KMS-11 (cell line): ENCODE results near the gene GAL3ST3.

Source experiments
- H2AFZ ChIP-seq: fragments of 200-600 bp; sonication (generic); 2 replicates; pipeline ENCODE4 v1.6.1; 2016; ENCODE audit warnings: antibody characterized with exemption, mixed run types, low read depth
- H3K27ac ChIP-seq: fragments of 200-600 bp; sonication (generic); 2 replicates; pipeline ENCODE4 v1.6.1; 2016; ENCODE audit warnings: mild to moderate bottlenecking, mixed run types
- H3K27me3 ChIP-seq: fragments of 200-600 bp; sonication (generic); 2 replicates; pipeline ENCODE4 v1.6.1; 2017; ENCODE audit warnings: mild to moderate bottlenecking, low read depth, mixed run types, moderate library complexity; ENCODE audit not compliant: insufficient read depth
- H3K36me3 ChIP-seq: fragments of 200-600 bp; sonication (generic); 2 replicates; pipeline ENCODE4 v1.6.1; 2017; ENCODE audit warnings: mild to moderate bottlenecking, mixed run types; ENCODE audit not compliant: insufficient read depth
- H3K4me1 ChIP-seq: fragments of 200-600 bp; sonication (generic); 2 replicates; pipeline ENCODE4 v1.6.1; 2016; ENCODE audit warnings: mild to moderate bottlenecking, low read depth, mixed run types; ENCODE audit not compliant: poor library complexity, severe bottlenecking
- H3K4me2 ChIP-seq: fragments of 200-600 bp; sonication (generic); 2 replicates; pipeline ENCODE4 v1.7.0; 2016; ENCODE audit warnings: mild to moderate bottlenecking, mixed run types
- H3K4me3 ChIP-seq: fragments of 200-600 bp; sonication (generic); IDR thresholded peaks from 2 replicates; pipeline ENCODE4 v1.6.1; 2017; ENCODE audit warnings: low read depth, low read length, mixed read lengths; ENCODE audit not compliant: insufficient read depth
- H3K79me2 ChIP-seq: fragments of 200-600 bp; sonication (generic); 2 replicates; pipeline ENCODE4 v1.6.1; 2016; ENCODE audit warnings: low read depth, mixed run types; ENCODE audit not compliant: insufficient read depth
- H3K9ac ChIP-seq: fragments of 200-600 bp; sonication (generic); 2 replicates; pipeline ENCODE4 v1.6.1; 2016; ENCODE audit warnings: mild to moderate bottlenecking, mixed run types
- H4K20me1 ChIP-seq: fragments of 200-600 bp; sonication (generic); 2 replicates; pipeline ENCODE4 v1.6.1; 2016; ENCODE audit warnings: mild to moderate bottlenecking, mixed run types; ENCODE audit not compliant: insufficient read depth
- CTCF ChIP-seq: fragments of 200-600 bp; sonication (generic); conservative IDR thresholded peaks from 2 replicates; pipeline ENCODE4 v1.6.1; 2017; ENCODE audit warnings: low read depth, mild to moderate bottlenecking, antibody characterized with exemption, low read length, moderate library complexity, mixed read lengths

Gene GAL3ST3

DNA sequence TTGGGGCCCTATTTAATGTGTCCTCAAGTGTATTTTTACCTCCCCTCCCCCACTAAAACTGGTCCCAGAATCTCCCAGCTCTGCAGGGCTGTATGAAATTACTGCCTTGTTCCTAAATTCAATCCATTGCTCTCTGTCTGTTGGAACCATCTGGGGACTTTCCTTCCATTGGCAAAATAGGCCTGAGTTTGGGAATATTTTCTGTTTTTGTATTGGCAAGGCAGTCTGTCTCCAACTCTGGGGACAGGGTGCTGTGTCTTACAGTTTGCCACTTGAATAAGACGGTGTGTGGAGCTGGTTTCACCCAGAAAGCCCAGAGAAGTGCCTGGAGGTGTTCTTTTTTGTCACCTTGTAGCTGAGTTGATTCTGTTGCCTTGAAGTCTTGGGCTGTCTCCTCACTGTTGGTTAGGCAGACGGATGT, 22.4 kb upstream of the GAL3ST3 start:
- Histone ChIP-seq H4K20me1 (peaks cover 17% of the 10 kb centered on the region), H3K4me1 (peaks cover 50% of the 10 kb centered on the region), H3K79me2 (peaks cover 54% of the 10 kb centered on the region), H2AFZ (peak overlapping the region; percentile 31), H3K4me3 (no peak overlapping the region), H3K4me2 (peak overlapping the region; percentile 99), H3K36me3 (no peaks in the 10 kb centered on the region; the same call in 1 of the 2 replicates), H3K9ac (peak overlapping the region; percentile 61; the same call in 1 of the 2 replicates), H3K27me3 (no peaks in the 10 kb centered on the region), H3K27ac (peak overlapping the region; percentile 48)
- no peak for TF ChIP-seq CTCF

DNA sequence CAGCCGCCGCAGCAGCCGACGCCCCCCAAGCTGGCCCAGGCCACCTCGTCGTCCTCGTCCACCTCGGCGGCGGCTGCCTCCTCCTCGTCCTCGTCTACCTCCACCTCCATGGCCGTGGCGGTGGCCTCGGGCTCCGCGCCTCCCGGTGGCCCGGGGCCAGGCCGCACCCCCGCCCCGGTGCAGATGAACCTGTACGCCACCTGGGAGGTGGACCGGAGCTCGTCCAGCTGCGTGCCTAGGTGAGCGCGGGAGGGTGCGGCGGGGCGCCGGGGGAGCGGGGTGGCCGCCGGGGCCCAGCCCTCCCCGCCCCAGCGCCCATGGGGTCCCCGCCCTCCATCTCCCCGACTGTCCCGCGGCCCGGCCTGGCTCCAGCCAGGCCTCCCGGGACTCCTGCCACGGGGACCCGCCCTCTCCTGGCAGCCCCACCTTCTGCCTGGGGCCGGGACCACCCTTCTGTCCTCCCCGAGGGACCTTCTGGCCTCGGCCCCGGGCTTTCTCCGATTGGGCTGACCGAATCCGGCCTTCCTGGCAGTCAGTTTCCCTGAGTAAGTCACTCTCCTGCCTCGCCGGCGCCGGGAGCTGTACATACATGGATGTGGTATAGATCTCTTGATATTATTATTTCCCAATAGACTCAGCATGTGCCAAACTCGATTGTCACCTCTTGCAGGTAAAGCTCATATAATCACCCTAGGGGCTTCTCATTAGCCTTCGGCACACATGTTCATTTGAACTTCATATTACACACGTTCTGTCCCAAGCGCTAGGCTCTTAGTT, 21.8 kb upstream of the GAL3ST3 start:
- Histone ChIP-seq H3K4me1 (peaks cover 56% of the 10 kb centered on the region), H4K20me1 (peaks cover 18% of the 10 kb centered on the region), H3K4me3 (no peak overlapping the region), H3K36me3 (peaks cover 5% of the 10 kb centered on the region; the same call in 1 of the 2 replicates), H3K4me2 (peak overlapping the region; percentile 99), H3K79me2 (peaks cover 54% of the 10 kb centered on the region), H3K9ac (peak overlapping the region; percentile 61), H2AFZ (peak overlapping the region; percentile 31), H3K27ac (peak overlapping the region; percentile 48), H3K27me3 (no peaks in the 10 kb centered on the region)
- no peak for TF ChIP-seq CTCF

GRCh38 chr11:66069715-66070603, 21.0 kb upstream of the GAL3ST3 start, which contains the start of gene PACS1:
PACS1 (plus strand) TSS chr11:66070272; CDS start chr11:66070487, 215 bp downstream.
- Histone ChIP-seq H3K27me3 (0 out of 2 replicates have a peak, but pooled peaks cover 5% of the 10 kb centered on the region), H3K36me3 (peaks cover 11% of the 10 kb centered on the region; the same call in 1 of the 2 replicates), H3K4me2 (peak within 1 kb of the TSS; percentile 99), H2AFZ (peak within 1 kb of the TSS; percentile 31), H3K4me1 (peaks cover 64% of the 10 kb centered on the region), H3K9ac (peak within 1 kb of the TSS; percentile 61), H4K20me1 (peaks cover 24% of the 10 kb centered on the region), H3K4me3 (no peak within 1 kb of the TSS), H3K27ac (peak within 1 kb of the TSS; percentile 90), H3K79me2 (peaks cover 55% of the 10 kb centered on the region)
- TF ChIP-seq CTCF: peak; percentile 4; the same call in 1 of the 2 replicates

DNA sequence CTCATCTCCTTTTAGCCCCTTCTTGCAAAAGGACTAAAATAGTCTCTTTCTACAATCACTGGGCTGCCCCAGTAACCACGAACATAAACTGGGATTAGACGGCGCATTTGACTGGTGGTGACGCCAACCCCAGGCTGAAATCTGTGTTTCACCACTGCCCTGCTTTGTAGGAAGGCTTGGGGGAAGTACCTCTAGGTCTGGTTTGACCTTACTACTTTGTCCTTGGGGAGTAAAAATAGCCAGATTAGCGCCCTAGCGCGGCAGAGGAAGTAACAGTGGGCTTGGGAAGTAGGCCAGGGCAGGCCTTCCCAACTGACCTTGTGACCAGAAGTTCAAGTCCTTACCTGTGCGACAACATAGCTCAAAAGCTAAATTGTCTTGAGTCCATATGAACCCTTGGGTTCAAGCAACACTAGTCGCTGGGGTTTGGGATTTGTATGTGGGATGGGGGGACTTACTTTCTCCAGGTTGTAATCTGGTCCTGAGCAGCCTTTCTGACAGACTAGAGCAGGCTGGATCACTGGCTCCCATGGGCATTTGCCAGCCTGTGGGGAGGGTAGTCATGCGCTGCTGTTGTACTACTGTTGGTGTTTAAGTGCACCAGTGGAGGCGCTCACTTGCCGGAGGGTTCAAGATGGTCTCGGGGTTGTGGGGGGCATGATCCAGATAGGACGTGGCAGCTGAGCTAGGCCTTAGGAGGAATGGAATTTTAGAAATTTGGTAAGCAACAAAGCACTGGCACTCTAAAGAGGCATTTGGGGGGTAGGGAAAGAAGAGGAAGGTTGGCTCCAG, 20.2 kb upstream of the GAL3ST3 start:
- peak overlapping the region; percentile 81 for H3K4me2 ChIP-seq
- H3K79me2 ChIP-seq: peaks cover 59% of the 10 kb centered on the region
- H3K36me3 ChIP-seq: peaks cover 15% of the 10 kb centered on the region; the same call in 1 of the 2 replicates
- H3K27me3 ChIP-seq: 0 out of 2 replicates have a peak, but pooled peaks cover 5% of the 10 kb centered on the region
- no peak overlapping the region for H2AFZ ChIP-seq
- H3K4me1 ChIP-seq: peaks cover 73% of the 10 kb centered on the region
- H3K27ac ChIP-seq: peak overlapping the region; percentile 90
- no peak overlapping the region for H3K4me3 ChIP-seq
- H4K20me1 ChIP-seq: peaks cover 27% of the 10 kb centered on the region
- peak overlapping the region; percentile 55; the same call in 1 of the 2 replicates for H3K9ac ChIP-seq
- peak; percentile 42; the same call in 1 of the 2 replicates for TF ChIP-seq CTCF
